Fibroblast of the conjunctiva (primary cell): ENCODE results near the gene FAM107B.
A peak's percentile ranks its signal among the peaks of the same experiment; 100 is the strongest.

Experiments
- DNase-seq: peaks from one replicate; pipeline ENCODE4 v3.0.0-alpha.2; 2010; ENCODE audit warnings: low read depth

Gene FAM107B

GRCh38 chr10:14489522-14490177 is 285.0 kb downstream of the FAM107B start:
- DNase-seq = no peak

- peak; percentile 8 for DNase-seq
Measured at GRCh38 chr10:14487488-14487883, 287.2 kb downstream of the FAM107B start.

GRCh38 chr10:14486777-14487487 is 287.8 kb downstream of the FAM107B start:
- no peak for DNase-seq

GRCh38 chr10:14485986-14486385 is 288.7 kb downstream of the FAM107B start:
- no peak for DNase-seq

- no peak for DNase-seq
Measured at GRCh38 chr10:14483417-14483816, 291.3 kb downstream of the FAM107B start.

GRCh38 chr10:14481752-14482151 is 292.9 kb downstream of the FAM107B start:
- no peak for DNase-seq

GRCh38 chr10:14481014-14481413 is 293.7 kb downstream of the FAM107B start:
- no peak for DNase-seq

GRCh38 chr10:14478604-14479003 is 296.1 kb downstream of the FAM107B start:
- peak; percentile 34 for DNase-seq

GRCh38 chr10:14478201-14478600 is 296.5 kb downstream of the FAM107B start:
- DNase-seq = no peak

- no peak for DNase-seq
Measured at GRCh38 chr10:14477408-14477710, 297.3 kb downstream of the FAM107B start.

GRCh38 chr10:14476641-14477407 is 297.9 kb downstream of the FAM107B start:
- DNase-seq = no peak

GRCh38 chr10:14476006-14476405 is 298.7 kb downstream of the FAM107B start:
- DNase-seq = no peak

- no peak for DNase-seq
Measured at GRCh38 chr10:14474656-14475055, 300.0 kb downstream of the FAM107B start.

GRCh38 chr10:14470920-14471319 is 303.8 kb downstream of the FAM107B start:
- no peak for DNase-seq

GRCh38 chr10:14468726-14469125 is 306.0 kb downstream of the FAM107B start:
- no peak for DNase-seq
